PC-9 (cell line): Measurements from ENCODE around the gene NAV3. TPM values are rescaled to one million over a fixed set of nuclear protein-coding genes. Genes with fewer than 3 reads are reported as not detected.

Experiments
- BruUV-seq: library from RNA; stranded (reverse); fragments of 400-500 nt; replicated peaks from 2 replicates; lab custom pipeline; 2021; lab: Mats Ljungman, UMichigan
- CTCF ChIA-PET: fragments of 300-600 bp; sonication (Branson Sonifier 250); formaldehyde crosslinking; loops from one replicate; lab custom pipeline; 2022; ENCODE audit warnings: antibody characterized with exemption; lab: Charles Lee
- POLR2A ChIA-PET: fragments of 300-600 bp; sonication (Branson Sonifier 250); formaldehyde crosslinking; loops from one replicate; lab custom pipeline; 2022; ENCODE audit warnings: antibody characterized with exemption; ENCODE audit not compliant: unreplicated experiment; lab: Charles Lee
- DNase-seq, 2 experiments: peaks; one replicate each; pipeline versions ENCODE4 v3.0.0 to v3.0.0-alpha.2; 2015 to 2022; ENCODE audit warnings: mixed read lengths in 1 of 2
- H2AFZ ChIP-seq: fragments of 200-600 bp; sonication (generic); 2 replicates; pipeline ENCODE4 v1.8.1; 2017; ENCODE audit warnings: antibody characterized with exemption
- H3F3A ChIP-seq: fragments of 200-600 bp; sonication (generic); 2 replicates; pipeline ENCODE4 v1.8.1; 2017; ENCODE audit warnings: antibody characterized with exemption, mild to moderate bottlenecking, low read depth; ENCODE audit not compliant: insufficient read depth
- H3K27ac ChIP-seq: fragments of 200-600 bp; sonication (generic); 2 replicates; pipeline ENCODE4 v1.6.1; 2016; ENCODE audit warnings: mixed run types
- H3K27me3 ChIP-seq: fragments of 200-600 bp; sonication (generic); 2 replicates; pipeline ENCODE4 v1.6.1; 2016; ENCODE audit warnings: low read depth, mixed run types; ENCODE audit not compliant: insufficient read depth
- H3K36me3 ChIP-seq: fragments of 200-600 bp; sonication (generic); 2 replicates; pipeline ENCODE4 v1.6.1; 2016; ENCODE audit warnings: low read depth, mixed run types
- H3K4me1 ChIP-seq: fragments of 200-600 bp; sonication (generic); replicated peaks from 2 replicates; pipeline ENCODE4 v1.6.1; 2016; ENCODE audit warnings: mixed run types; ENCODE audit not compliant: insufficient read depth
- H3K4me2 ChIP-seq: fragments of 200-600 bp; sonication (generic); 2 replicates; pipeline ENCODE4 v1.6.1; 2017; ENCODE audit warnings: mixed run types
- H3K4me3 ChIP-seq: fragments of 200-600 bp; sonication (generic); 2 replicates; pipeline ENCODE4 v1.6.1; 2016; ENCODE audit warnings: mixed run types
- H3K79me2 ChIP-seq: fragments of 200-600 bp; sonication (generic); 2 replicates; pipeline ENCODE4 v1.6.1; 2017; ENCODE audit warnings: low read depth, mixed run types
- H3K9me2 ChIP-seq: fragments of 200-600 bp; sonication (generic); 2 replicates; pipeline ENCODE4 v1.8.1; 2017; ENCODE audit warnings: mild to moderate bottlenecking; ENCODE audit not compliant: insufficient read depth
- H3K9me3 ChIP-seq: fragments of 200-600 bp; sonication (generic); 2 replicates; pipeline ENCODE4 v1.8.1; 2016; ENCODE audit warnings: low read depth; ENCODE audit not compliant: insufficient read depth
- H4K20me1 ChIP-seq: fragments of 200-600 bp; sonication (generic); 2 replicates; pipeline ENCODE4 v1.8.1; 2017; ENCODE audit not compliant: insufficient read depth
- EZH2 ChIP-seq: fragments of 200-600 bp; sonication (generic); IDR thresholded peaks from 2 replicates; pipeline ENCODE4 v1.8.0; 2017; ENCODE audit warnings: antibody characterized with exemption, low read depth
- intact Hi-C: fragments of 100-400 bp; cut with micrococcal nuclease; formaldehyde crosslinking; loops from one replicate; pipeline ENCODE4 v1.10.0; 2022; ENCODE audit not compliant: unreplicated experiment
- total RNA-seq: library from RNA; stranded (reverse); gene quantifications from 2 replicates; pipeline ENCODE4 v1.2.3, GENCODE V29; 2021
- TF ChIP-seq, protein P1 (sequence below): fragments of 200-600 bp; sonication (generic); conservative IDR thresholded peaks from 2 replicates; pipeline ENCODE4 v1.6.1; 2017; ENCODE audit warnings: mixed run types, antibody characterized with exemption, mild to moderate bottlenecking, moderate library complexity

NAV3 gene
- total RNA-seq, 1 experiment from 2014 or later = 13.6 TPM

DNA sequence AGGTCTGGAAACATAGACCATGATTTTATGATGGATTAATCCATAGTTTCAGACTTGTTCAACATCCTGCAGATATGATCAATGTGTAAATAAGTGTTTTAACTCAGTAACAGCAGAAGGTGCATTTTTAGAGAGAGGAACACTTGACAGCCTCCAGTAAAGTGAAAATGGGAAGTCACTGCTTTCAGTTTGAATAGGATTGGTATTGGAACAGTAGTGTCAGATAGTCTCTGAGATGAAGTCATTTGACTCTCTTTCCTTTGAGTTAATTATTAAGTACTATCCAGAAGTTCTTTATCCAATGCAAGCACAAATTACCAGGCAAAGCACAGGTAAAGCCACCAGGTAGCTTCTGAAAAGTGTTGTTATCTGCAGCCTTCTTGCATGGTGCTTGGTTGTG, 14.5 kb upstream of the NAV3 start:
- no TSS peak for BruUV-seq
- Histone ChIP-seq H3K27ac (no peak overlapping the region), H3K4me2 (no peak overlapping the region), H4K20me1 (no peaks in the 10 kb centered on the region), H3K27me3 (no peaks in the 10 kb centered on the region), H2AFZ (no peak overlapping the region), H3F3A (no peaks in the 10 kb centered on the region), H3K9me3 (no peaks in the 10 kb centered on the region), H3K9me2 (no peaks in the 10 kb centered on the region), H3K4me1 (no peaks in the 10 kb centered on the region), H3K4me3 (no peak overlapping the region), H3K36me3 (no peaks in the 10 kb centered on the region), H3K79me2 (no peaks in the 10 kb centered on the region)
- ChIA-PET POLR2A (no interaction called here), CTCF (no interaction called here)
- DNase-seq = no peak
- TF ChIP-seq, protein P1, sequence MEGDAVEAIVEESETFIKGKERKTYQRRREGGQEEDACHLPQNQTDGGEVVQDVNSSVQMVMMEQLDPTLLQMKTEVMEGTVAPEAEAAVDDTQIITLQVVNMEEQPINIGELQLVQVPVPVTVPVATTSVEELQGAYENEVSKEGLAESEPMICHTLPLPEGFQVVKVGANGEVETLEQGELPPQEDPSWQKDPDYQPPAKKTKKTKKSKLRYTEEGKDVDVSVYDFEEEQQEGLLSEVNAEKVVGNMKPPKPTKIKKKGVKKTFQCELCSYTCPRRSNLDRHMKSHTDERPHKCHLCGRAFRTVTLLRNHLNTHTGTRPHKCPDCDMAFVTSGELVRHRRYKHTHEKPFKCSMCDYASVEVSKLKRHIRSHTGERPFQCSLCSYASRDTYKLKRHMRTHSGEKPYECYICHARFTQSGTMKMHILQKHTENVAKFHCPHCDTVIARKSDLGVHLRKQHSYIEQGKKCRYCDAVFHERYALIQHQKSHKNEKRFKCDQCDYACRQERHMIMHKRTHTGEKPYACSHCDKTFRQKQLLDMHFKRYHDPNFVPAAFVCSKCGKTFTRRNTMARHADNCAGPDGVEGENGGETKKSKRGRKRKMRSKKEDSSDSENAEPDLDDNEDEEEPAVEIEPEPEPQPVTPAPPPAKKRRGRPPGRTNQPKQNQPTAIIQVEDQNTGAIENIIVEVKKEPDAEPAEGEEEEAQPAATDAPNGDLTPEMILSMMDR = no peak
- no peak for TF ChIP-seq EZH2
- intact Hi-C loops = no loop called here

DNA sequence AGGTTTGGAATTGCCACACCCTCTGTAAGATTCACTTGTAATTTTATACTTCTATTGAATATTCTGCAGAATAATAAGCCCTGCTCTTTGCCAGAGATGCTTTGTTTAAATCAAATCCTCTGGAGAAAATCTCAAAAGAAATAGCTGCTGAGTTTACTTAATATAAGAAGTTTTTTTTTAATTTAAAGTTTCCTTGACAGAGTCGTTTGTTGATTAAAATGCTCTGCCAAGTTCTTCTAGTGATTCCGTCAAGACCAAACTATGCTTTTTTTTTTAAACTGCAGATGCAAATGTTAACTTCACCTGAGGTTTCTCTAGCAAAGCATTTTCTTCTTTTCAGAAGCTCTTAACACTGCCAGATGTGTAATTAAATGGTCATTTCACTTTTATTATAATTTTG, 13.4 kb upstream of the NAV3 start:
- no TSS peak for BruUV-seq
- Histone ChIP-seq H2AFZ (no peak overlapping the region), H3K79me2 (no peaks in the 10 kb centered on the region), H3F3A (no peaks in the 10 kb centered on the region), H3K4me2 (no peak overlapping the region), H3K27me3 (no peaks in the 10 kb centered on the region), H3K9me2 (no peaks in the 10 kb centered on the region), H3K4me1 (no peaks in the 10 kb centered on the region), H3K36me3 (no peaks in the 10 kb centered on the region), H3K4me3 (no peak overlapping the region), H4K20me1 (no peaks in the 10 kb centered on the region), H3K9me3 (no peaks in the 10 kb centered on the region), H3K27ac (no peak overlapping the region)
- POLR2A ChIA-PET = no interaction called here
- DNase-seq = no peak
- intact Hi-C loops = no loop called here
- CTCF ChIA-PET = no interaction called here
- TF ChIP-seq, protein P1 = no peak
- TF ChIP-seq EZH2 = no peak

DNA sequence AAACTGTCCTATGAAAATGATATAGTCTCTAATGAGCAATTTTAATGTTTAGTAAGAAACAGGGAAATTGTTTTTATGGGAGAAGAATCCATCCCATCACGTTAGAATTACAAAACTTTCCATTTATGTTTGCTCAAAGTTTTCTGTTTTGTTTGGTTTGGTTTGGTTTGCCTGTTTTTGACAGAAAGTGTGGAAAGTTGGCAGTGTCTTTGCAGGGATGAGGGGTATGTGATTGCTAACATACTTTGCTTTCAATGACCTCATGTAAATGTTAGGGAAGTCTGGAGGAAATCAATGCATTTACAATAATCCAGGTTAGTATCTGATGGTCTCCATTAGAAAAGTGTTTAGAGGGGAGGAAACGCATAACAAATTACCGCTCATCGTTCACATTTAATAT, 12.3 kb upstream of the NAV3 start:
- Histone ChIP-seq H3K4me3 (no peak overlapping the region), H3K27ac (no peak overlapping the region), H3K79me2 (no peaks in the 10 kb centered on the region), H4K20me1 (no peaks in the 10 kb centered on the region), H3K9me2 (no peaks in the 10 kb centered on the region), H3F3A (no peaks in the 10 kb centered on the region), H3K9me3 (no peaks in the 10 kb centered on the region), H3K36me3 (no peaks in the 10 kb centered on the region), H2AFZ (no peak overlapping the region), H3K4me1 (no peaks in the 10 kb centered on the region), H3K4me2 (no peak overlapping the region), H3K27me3 (no peaks in the 10 kb centered on the region)
- no TSS peak for BruUV-seq
- intact Hi-C loops = no loop called here
- ChIA-PET POLR2A (no interaction called here), CTCF (no interaction called here)
- DNase-seq = no peak
- TF ChIP-seq EZH2 = no peak
- TF ChIP-seq, protein P1 = no peak
